NCI-H1694 treated with DMSO at 0.1 percent for 48 hours (cell line): ENCODE measurements around the gene PBRM1.

Experiments used
- DNase-seq: peaks from one replicate; lab custom pipeline; 2025; lab: John Stamatoyannopoulos, UW

PBRM1 gene

DNA sequence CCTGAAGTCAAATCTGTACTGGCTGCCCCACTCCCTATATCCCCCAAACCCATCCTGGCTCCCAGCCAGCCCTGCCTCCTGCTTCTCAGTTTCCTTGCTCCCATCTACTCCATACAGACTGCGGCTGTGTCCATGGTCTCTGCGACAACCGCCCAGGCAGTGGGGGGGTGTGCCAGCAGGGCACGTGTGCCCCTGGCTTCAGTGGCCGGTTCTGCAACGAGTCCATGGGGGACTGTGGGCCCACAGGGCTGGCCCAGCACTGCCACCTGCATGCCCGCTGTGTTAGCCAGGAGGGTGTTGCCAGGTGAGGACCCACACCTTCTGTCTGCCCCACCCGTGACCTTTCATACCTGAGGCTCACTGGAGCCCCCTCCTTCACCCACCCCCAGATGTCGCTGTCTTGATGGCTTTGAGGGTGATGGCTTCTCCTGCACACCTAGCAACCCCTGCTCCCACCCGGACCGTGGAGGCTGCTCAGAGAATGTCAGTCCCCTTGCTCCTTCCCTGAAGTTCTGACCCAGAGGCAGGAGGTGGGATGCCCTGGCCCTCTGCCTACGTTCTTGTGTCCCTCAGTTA is 175.9 kb downstream of the PBRM1 start:
- no peak for DNase-seq

DNA sequence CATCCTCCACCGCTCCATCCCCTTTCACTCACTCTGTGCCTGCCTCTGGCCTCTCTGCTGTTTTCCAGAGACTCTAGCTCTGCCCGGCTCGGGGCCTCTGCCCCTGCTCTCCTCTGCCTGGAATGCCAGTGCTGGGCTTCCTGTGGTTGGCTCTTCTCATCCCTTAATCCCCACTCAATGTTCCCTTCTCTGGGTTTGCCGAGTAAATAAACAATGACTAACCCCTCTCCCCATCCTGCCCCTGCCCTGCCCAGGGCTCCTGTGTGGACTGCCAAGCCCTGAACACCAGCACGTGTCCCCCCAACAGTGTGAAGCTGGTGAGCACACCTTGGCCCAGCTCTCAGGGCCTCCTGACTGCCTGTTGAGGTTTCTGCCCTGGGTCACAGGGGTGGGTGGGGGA is 178.4 kb downstream of the PBRM1 start:
- DNase-seq: no peak

DNA sequence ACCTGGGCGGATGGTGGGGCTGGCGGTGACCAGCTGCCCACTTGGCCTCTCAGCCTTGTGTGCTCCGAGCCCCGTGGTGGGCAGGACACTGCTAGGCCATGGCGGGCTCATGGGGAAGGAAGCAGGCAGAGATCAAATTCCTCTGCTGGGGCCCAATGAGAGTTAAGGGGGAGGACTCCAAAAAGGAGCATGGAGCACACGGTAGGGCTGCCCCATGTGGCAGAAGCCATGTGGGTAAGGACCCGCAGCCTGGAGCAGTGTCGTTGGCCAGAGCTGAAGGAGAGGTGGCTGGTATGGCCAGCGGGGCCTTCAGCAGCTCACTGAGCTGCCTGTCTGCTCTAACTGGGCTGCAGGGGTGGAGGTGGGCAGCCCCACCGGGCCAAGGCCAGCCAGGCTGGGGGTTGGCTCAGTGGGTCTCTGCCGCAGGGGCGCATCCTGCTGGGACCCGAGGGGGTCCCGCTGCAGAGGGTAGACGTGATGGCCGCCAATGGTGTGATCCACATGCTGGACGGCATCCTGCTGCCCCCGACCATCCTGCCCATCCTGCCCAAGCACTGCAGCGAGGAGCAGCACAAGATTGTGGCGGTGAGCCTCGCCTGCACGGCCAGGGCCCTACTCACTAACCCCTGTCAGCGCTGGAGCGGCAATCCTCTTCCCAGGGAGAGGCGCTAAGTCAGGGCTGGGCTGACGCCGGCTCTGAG is 179.3 kb downstream of the PBRM1 start:
- DNase-seq: no peak

DNA sequence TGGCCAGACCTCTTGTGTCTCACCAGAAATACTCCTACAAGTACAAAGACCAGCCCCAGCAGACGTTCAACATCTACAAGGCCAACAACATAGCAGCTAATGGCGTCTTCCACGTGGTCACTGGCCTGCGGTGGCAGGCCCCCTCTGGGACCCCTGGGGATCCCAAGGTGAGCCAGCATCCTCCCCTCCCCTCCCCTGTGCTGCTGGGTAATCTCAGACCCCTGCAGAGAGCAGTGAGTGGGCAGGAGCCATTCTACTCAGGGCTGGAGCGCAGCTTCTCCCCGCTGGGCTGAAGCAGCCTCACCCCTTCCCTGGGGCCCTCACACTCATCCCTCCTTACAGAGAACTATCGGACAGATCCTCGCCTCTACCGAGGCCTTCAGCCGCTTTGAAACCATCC is 180.7 kb downstream of the PBRM1 start:
- DNase-seq: no peak

GRCh38 chr3:52503788-52504424 is 181.8 kb downstream of the PBRM1 start:
- DNase-seq: no peak

- no peak for DNase-seq
These were observed 182.8 kb downstream of the PBRM1 start for GRCh38 chr3:52502808-52503350.

- DNase-seq: no peak
These were observed 183.7 kb downstream of the PBRM1 start for GRCh38 chr3:52502001-52502400.

GRCh38 chr3:52501046-52501445 is 184.7 kb downstream of the PBRM1 start:
- no peak for DNase-seq

DNA sequence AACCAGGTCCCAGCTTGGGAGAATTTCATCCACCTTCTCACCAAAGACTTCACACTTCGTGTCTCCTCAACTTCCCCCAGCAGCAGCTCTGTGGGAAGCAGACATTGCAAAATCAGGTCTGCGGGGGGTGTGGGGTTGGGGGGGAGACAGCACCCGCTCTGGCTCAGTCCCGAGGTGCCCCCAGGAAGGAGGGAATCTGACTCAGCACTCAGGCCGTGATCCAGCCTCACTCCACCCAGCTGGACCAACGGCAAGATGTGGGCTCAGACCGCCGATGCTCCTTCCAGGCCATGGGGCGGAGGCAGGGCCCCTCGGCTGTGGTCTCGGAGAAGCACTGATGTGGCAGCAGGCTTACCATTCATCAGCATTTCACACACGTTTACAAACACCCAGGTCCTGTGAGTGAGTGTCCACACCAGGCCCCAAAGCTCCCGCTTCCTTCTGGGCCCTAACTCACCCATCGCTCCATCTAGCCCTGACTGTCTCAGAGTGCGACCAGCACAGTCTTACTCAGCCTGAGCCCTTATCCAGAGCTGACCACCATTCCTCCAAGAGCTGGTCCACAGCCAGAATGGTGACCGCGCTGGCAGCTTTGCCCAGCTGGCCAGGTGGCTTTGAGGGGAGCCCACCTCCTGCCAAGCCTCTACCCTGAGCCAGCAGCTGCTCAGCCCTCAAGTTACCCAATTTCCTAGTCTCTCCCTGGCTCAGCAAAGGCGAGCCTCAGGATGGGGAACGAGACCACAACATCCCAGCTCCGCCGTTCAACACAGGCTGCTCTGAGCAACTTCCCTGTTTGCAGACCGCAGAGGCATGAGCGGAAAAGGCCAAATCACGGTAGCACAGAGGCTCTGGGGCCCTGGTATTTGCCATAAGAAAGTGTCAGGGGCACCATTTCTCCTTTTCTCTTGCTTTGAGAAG is 187.3 kb downstream of the PBRM1 start:
- no peak for DNase-seq

- DNase-seq: no peak
These were observed 189.7 kb downstream of the PBRM1 start for GRCh38 chr3:52495777-52496602.
